Kasumi-1 (cell line): Measurements from ENCODE around the gene CLASP1.
"Not testable (repeated sequence)": the region's sequence is repeated elsewhere in the genome, so short reads cannot be mapped to it uniquely, and the experiment has no call there.

Experiments used
- DNase-seq, 2 experiments: peaks; one replicate each; lab custom pipeline; 2025; lab: John Stamatoyannopoulos, UW

Gene CLASP1

DNA sequence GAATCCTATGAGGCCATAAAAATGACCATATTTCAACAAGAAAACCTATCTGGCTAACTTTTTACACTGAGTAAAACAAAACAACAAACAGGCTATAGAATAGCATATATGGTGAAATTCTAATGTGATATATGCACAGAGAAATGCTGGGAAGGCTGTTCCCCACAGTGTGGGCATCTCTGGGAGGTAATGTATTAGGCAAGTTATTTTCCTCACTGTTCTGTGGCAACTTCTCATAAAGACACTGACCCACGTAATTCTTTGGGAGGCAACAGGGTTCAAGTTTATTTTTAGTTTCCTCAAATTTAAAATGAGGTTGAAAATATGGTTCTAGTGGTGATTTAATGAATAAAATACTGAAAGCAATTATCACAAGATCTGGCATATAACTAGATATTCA lies 71.9 kb downstream of the CLASP1 start:
- no peak for DNase-seq

DNA sequence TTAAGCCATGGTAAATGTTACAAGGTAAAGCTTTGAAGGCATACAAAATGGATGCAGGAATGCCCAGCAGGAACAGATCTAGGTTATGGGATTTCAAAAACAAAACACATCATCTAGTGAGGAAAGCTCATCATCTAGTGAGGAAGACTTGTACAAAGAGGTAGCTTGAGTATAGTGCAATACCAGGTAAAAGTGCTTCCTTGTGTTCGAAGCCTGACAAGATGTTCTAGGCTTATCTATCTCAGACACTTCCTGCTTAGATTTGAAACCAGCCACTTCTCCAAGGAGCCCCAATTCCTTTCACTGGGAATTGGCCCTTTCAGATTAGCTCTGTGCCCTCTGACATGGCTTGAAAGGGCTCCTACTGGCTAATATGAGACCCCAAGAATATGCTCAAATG lies 73.0 kb downstream of the CLASP1 start:
- DNase-seq = no peak

DNA sequence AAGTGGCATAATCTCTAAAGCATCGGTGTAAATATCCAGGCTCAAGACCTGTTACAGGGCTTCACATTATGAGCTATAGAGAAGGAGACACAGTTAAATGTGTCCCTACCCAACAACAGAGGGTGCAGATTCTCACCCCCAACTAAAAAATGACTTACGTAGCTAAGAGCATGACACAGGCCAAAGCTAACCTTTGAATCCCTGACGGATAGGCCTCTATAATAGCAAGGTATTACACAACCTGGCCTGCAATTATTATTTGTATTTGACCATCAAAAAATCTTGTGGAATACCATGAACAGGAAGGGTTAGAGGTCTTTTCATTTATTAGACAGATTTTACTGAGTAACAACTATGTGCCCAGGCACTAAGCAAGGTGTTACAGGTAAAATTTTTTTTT lies 73.5 kb downstream of the CLASP1 start:
- DNase-seq = no peak

DNA sequence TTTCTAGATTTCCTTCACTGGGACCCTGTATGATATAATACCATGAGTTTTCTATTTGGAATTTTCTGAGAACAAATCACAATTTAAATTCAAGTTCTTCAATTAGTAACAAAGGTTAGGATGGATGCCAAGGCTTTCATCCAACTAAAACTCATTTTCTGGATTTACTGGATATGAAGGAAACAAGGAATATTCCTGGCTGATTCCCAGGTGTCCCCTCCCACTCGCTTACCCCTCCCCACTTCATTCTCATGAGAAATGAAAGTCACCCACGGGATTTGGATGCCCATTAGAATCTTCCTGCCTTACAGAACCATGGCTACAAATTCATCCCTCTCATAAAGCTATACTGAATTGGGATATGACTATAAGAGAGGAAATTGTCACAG lies 78.6 kb downstream of the CLASP1 start:
- no peak for DNase-seq

DNA sequence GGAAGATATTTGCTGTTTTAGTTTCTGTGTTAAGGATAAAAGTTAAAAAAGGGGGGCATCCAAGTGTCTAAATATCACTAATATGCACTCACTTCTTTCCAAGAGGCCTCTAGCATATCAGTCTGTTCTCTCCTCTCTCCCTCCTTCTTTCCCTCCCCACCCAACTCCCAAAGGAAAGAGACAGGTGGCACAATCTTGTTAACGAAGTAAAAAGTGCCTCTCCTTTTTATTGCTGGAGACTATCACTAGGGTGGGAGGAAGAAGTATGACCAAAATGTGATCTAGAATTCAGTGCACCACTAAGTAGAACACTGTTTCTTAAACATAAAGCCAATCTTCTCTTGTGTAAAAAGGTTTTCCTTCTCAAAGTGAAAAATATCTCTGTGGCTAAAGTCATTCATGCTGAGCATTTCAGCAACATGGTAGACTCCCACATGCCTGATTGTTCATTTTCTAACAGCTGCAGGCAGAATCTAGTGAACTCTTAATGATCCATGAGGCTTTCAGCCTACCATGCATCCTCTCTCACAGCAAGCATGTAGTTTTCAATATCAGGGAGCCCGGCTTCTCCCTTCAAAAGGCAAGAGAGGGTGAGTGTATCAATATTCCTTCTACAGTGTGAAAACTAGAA lies 79.1 kb downstream of the CLASP1 start:
- no peak for DNase-seq

DNA sequence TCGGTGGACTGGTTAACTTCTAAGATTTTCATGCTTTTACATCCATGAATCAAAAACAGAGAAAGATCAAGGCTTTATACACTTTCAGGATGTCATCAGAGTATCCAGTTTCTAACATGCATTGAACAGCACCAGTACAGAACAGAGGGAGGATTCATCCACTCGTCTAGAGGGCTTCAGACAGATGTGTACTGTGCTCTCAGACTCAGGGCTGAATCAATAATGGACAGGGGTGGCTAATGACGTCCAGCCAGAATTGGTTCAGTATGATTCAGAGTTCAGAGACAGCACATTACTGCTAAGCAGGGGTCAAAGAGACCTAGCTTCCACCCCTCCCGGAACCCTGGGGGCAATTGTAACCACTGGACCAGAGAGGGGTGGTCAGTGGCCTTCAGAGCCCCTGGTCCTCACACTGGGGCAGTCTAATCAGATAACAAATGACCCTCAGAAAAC lies 81.3 kb downstream of the CLASP1 start:
- DNase-seq = no peak

DNA sequence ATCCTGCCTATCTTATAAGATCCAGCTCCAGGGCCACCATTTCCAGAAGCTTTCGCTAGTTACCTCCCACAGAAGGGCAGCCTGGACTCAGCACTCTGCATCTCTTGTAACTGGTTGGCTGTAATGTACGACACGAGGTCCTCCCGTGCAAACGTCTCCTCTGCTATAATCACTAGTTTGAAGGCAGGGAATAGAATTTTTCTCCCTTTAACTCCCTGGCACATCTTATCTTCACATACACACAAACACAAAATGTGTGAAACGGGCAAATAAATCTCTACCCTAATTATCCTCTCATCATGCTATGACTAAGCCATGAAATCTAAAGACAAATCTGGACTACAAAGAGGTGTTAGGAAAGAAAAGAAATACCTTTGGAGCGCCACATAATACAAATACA lies 81.8 kb downstream of the CLASP1 start:
- no peak for DNase-seq

DNA sequence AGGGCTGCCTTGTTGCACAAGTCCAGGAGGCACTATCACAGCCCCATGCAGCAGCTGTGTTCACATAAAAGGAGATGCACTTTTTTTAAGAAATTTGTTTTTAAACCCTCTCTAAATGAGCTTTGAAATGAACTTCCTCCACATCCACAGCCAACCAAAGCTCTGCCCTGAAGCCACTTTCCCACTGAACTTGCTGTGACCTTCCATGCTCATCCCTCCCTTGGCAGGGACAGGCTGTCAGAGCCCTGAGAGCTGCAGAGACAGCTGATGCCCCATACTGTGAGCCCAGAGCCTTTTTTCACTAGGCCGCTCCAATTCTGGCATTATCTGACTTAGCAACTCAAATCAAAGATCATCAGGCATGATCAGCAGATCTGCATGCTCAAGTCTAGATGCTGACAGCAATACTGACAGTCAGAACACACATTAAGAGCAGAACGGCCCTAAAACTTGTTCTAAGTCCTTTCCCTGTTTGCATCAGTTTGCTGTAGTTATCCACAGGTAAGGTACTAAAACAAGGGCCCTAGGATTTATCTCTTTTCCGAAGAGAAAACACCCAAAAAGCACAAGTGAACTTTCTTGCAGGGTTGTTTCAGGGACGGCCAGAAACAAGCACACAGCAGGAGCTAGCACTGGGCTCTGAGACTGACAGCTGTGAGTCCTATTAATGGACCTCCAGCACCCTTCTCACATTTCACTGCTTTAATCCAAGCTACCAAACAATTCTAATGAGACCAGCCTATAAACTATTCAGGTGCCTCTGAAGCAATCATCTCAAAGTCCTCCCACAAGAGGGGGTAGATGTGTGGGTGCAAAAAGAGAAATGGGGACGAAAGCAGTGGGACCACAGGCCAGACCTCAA lies 83.6 kb downstream of the CLASP1 start:
- DNase-seq = no peak

DNA sequence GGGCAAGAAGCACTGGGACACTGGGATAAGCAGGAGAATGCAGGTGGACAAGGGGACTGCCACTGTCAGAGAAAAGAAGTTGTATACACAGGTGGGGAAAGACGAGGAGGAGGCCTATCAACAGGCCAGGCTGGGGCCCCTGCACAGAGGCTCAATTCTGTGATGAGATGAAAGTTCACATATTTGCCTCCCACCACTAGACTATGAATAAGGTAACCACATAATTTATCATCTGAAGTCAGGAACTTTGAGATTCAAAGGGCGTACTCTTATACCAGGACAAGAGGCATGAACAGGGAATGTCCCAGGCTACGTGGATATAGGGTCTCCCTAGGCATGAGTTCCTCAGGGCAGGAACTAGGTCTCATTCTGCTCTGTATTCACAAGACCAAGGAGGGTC lies 84.4 kb downstream of the CLASP1 start:
- DNase-seq = no peak

DNA sequence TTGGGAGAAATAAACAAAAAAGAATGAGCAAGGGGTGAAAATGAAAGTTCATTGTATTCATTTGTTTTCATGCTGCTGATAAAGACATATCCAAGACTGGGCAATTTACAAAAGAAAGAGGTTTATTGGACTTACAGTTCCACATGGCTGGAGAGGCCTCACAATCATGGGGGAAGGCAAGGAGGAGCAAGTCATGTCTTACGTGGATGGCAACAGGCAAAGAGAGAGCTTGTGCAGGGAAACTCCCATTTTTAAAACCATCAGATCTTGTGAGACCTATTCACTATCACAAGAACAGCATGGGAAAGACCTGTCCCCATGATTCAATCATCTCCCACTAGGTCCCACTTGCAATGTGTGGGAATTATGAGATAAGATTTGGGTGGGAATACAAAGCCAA lies 85.5 kb downstream of the CLASP1 start:
- not testable (repeated sequence) for DNase-seq

DNA sequence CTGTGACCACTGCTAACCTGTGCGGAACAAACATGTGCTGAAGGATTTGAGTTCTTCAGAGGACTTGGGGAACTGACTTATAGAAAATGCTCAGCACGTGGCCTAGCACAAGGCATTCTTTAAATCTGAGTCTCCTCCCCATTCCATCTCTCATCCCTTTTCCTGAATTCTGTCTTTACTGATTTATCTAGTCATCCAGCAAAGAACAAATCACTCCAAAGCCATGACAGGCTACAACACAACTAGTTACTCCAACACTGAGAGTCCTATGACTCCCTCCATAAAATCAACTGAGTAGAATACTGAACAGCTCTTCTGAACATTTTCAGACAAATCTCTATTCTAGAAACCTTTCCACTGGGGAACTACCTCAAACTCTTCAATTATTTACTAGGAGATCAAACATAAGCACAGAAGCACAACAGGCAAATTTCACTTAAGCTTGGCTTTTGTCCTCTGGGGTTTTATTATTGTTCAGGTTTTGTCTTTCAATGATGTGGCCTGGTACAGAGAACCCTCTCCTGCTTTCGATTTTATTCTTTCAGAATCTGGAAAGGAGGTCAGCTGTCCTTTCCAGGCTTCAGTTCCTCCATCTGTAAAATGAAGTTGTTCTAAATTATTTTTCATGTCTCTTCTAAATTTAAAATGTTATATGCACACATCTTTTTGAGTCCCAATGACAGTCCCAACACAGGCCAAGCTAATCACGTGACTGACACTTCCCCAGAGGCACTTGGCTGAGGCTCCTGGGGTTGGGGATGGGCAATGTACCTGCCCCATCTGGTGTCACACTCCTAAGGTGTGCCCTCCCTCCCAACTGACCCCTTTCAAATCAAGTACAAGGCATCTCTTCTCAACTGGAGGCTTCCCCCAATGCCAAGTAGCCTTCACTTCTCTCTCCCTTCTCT lies 86.7 kb downstream of the CLASP1 start:
- DNase-seq = no peak

DNA sequence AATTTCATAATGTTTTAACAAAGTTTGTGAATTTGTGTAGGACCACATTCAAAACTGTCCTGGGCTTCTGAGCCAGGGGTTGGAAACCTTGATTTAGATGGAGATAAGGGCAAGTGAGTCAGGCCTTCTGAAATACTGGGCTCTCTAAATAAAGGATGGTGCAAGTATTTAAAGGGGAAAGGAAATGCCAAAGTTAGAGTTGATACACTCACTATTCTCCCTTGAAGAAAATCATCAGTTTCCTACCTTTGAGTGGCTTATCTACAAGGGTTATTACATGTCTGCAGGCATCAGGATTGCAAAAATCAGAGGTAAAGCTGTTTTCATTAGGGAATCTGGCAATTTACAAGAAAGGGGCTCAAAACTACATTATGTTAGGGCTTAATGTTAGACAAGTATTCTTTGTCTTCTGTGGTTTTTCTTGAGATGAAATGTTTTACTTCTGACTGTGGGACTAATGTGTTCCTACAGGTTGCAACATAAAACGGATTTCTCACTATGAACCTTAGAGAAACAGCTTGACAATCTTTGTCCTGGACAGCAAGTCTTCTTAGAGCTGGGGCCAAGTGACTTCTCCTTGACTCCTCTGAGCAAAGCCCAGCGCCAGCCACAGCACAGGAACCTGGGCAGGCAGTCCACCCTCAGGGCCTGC lies 87.5 kb downstream of the CLASP1 start:
- no peak for DNase-seq

DNA sequence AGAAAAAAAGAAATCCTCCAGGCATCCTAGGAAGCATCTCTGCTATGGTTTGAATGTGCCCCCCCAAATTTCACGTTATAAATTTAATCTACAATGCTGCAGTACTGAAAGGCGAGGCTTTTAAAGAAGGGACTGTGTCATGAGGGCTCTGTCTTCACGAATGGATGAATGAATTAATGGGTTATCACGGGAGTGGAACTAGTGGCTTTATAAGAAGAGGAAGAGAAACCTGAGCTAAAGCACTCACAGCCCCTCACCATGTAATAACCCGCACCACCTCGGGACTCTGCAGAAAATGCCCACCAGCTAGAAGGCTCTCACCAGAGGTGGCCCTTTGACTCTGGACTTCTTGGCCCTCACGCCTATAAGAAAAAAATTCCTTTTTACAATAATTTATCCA lies 90.9 kb downstream of the CLASP1 start:
- no peak for DNase-seq

DNA sequence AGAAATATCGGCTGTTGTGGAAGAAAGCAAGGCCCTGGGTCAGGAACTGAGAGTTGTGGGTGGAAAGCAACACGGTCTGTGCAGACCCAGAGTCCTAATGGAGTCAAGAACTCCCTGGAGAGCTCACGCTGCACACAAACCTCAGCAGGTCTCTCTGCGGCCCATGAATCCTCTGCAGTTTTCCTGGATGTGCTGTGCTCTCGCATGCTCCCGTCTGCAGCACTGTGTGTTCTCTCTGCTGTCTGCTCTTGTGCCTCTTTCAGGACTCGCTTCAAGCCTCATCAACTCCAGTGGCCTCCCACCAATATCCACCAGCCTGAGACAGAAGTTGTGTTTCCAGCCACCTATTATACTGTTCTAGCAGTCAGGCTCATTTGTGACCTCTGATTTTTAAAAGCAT lies 94.3 kb downstream of the CLASP1 start:
- no peak for DNase-seq

DNA sequence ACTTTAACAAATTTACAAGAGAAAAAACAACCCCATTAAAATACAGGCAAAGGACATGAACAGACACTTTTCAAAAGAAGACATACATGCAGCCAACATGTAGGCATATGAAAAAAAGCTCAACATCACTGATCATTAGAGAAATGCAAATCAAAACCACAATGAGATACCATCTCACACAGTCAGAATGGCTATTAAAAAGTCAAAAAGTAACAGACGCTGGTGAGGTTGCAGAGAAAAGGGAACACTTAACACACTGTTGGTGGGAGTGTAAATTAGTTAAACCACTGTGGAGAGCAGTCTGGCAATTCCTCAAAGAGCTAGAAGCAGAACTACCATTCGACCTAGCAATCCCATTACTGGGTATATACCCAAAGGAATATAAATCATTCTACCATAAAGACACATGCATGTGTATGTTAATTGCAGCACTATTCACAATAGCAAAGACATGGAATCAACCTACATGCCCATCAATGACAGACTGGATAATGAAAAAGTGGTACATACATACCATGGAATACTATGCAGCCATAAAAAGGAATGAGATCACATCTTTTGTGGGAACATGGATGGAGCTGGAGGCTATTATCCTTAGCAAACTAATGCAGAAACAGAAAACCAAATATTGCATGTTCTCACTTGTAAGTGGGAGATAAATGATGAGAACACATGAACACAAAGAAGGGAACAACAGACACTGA lies 96.6 kb downstream of the CLASP1 start:
- DNase-seq = not testable (repeated sequence)

DNA sequence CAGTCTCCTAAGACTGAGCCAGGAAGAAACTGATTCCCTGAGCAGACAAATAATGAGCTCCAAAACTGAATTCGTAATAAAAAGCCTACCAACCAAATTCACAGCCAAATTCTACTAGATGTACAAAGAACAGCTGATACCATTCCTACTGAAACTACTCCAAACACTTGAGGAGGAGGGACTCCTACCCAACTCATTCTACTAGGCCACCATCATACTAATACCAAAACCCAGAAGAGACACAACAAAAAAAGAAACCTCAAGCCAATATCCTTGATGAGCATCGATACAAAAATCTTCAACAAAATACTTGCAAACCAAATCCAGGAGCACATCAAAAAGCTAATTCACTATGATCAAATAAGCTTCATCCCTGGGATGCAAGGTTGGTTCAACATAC lies 98.6 kb downstream of the CLASP1 start:
- DNase-seq = no peak

DNA sequence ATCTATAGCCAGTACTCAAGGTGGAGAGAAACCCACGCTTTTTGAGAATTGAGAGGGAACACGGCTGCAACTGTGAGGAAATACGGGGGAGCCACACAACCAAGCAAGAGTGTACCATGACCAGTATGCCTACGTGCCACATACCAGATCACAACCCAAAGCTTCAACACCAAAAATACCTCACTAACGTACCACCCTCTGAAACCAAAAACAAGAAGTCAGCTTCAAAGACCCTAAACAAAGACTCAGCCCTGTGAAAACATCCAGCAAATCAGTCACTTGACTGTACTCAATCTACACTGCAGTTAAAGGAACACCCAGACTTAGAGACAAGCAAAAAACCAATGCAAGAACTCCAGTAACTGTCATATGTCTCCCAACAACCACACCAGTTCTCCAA lies 101.6 kb downstream of the CLASP1 start:
- no peak for DNase-seq

DNA sequence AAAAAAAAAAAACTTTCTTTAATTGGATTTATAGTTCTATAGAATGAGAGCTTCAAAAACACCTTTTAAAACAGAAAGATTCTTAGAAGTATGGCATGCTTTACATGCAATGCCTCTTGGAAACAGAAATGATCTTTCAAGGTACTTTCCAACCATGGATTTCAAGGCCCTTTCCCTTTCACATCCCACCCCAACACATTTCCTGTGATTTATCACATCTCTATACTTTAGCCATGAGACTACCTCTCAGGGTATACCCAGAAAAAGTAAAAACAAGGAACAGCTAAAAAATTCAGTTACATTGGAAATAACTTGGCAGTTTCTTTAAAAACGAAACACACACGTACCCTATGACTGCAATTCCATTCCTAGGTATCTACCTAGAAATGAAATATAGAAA lies 103.3 kb downstream of the CLASP1 start:
- no peak for DNase-seq

DNA sequence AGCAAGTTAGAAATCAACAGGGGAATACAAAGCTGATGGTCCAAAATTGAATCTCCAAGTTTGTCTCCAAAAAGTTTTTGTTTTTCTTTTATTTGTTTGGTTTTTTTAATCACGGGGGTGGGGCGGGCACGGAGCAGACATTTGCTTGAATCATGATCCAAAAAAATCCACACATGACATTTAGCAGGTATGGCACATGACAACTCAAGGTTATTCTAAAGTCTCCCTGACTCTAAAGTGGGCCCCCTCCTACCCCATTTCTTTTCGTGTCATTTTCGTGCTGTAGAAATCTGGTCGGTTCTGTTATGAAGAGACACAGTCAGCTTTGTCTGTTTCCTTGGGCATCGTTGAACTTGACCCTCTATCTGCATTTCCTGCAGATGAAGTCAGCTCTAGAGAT lies 104.0 kb downstream of the CLASP1 start:
- DNase-seq = no peak

DNA sequence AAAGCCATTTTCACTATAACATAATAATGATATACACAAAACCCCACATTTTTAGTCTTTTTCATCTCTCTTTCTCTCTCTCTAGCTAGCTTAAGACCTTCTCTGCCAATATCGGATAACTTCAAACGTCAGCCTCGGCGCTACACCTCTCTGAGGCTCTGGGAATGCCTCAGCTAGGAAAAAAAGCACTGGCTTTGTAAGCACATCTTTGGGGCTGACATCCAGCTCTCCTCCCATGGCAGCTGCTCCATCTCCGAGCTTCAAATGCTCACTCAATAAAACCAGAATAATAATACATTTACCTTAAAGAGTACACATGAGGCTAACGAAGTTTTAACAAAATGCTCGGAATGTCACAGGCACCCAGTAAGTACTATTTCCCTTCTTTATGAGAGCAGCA lies 107.8 kb downstream of the CLASP1 start:
- no peak for DNase-seq

DNA sequence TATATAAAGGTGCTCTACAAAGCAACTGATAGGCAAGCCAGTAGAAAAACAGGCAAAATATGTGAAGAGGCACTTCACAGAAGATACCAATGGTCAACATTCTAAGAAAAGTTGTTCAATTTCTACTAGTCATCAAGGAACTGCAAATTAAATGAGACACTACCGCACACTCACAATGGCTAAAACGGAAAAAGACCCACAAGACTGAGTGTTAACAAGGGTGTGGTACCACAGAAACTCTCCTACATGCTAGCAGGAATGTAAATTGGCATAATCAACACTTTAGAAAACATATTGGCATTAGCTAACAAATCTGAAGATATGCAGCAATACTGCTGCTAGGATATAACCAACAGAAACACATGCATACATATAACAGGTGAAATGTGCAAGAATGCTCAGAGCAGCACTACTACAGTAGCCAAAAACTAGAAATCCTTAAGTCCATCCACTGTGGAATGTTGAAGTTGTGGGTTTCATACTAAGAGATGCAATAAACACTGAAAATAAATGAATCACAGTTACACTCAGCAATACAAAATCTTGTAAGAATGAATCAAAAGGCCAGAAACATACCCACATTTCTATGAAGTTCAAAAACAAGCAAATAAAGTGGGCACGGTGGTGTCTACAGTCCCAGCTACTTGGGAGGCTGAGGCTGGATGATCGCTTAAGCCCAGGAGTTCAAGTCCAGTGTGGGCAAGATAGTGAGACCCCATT lies 109.4 kb downstream of the CLASP1 start:
- DNase-seq = no peak
